ENCODE results near the gene PGAP6.
"Not testable (repeated sequence)": the region's sequence is repeated elsewhere in the genome, so short reads cannot be mapped to it uniquely, and the experiment has no call there.

PGAP6 gene

GRCh38 chr16:346587-346986, 35.2 kb downstream of the PGAP6 start:
- no peak for DNase-seq

GRCh38 chr16:345772-346171, 36.0 kb downstream of the PGAP6 start:
- DNase-seq = no peak

- DNase-seq = no peak
These were observed 39.1 kb downstream of the PGAP6 start for GRCh38 chr16:342455-343213.

- not testable (repeated sequence) for DNase-seq
These were observed 39.8 kb downstream of the PGAP6 start for GRCh38 chr16:341974-342336.

GRCh38 chr16:341095-341973, 40.4 kb downstream of the PGAP6 start:
- not testable (repeated sequence) for DNase-seq

GRCh38 chr16:340370-341091, 41.2 kb downstream of the PGAP6 start:
- no peak for DNase-seq

- DNase-seq = no peak
These were observed 42.1 kb downstream of the PGAP6 start for GRCh38 chr16:339680-340079.

- no peak for DNase-seq
These were observed 43.7 kb downstream of the PGAP6 start for GRCh38 chr16:337975-338575.

- DNase-seq = no peak
These were observed 44.3 kb downstream of the PGAP6 start for GRCh38 chr16:337437-337836.

- no peak for DNase-seq
These were observed 45.5 kb downstream of the PGAP6 start for GRCh38 chr16:336269-336668.

GRCh38 chr16:334861-335632, 46.7 kb downstream of the PGAP6 start:
- DNase-seq = not testable (repeated sequence)

- DNase-seq = not testable (repeated sequence)
These were observed 47.5 kb downstream of the PGAP6 start for GRCh38 chr16:334164-334832.

GRCh38 chr16:333406-334094, 48.2 kb downstream of the PGAP6 start:
- DNase-seq = no peak

- not testable (repeated sequence) for DNase-seq
These were observed 50.5 kb downstream of the PGAP6 start for GRCh38 chr16:331181-331814.

- no peak for DNase-seq
These were observed 51.0 kb downstream of the PGAP6 start for GRCh38 chr16:330741-331140.

- DNase-seq = no peak
These were observed 56.2 kb downstream of the PGAP6 start for GRCh38 chr16:325375-326145.

GRCh38 chr16:324451-325334, 57.1 kb downstream of the PGAP6 start:
- DNase-seq = no peak

- no peak for DNase-seq
These were observed 57.7 kb downstream of the PGAP6 start for GRCh38 chr16:324201-324450.
